Kidney (tissue), 14 donors: ENCODE data around the gene F2RL3. TPM values are rescaled to one million over a fixed set of nuclear protein-coding genes. Genes with fewer than 3 reads are reported as not detected.

Experiments
- DNase-seq, 5 donors: peaks; one replicate each; pipeline ENCODE4 v3.0.0-alpha.2; 2013 to 2020
- FAIRE-seq: peaks from 2 replicates; lab custom pipeline; 2012; peaks lifted over from hg19 to GRCh38; lab: Jason Lieb, UNC
- H3K27ac ChIP-seq, 2 donors: one replicate each; pipeline ENCODE4 v1.7.0; 2013; ENCODE audit warnings: low read depth in 2 of 2, low read length in 2 of 2, inconsistent platforms in 1 of 2
- H3K27me3 ChIP-seq: one replicate; pipeline ENCODE4 v1.7.1; 2013; ENCODE audit warnings: low read length, inconsistent platforms; ENCODE audit not compliant: control insufficient read depth, insufficient read depth
- H3K36me3 ChIP-seq, 3 donors: one replicate each; pipeline versions ENCODE4 v1.7.0 to v1.7.1; 2013; ENCODE audit warnings: low read length in 3 of 3, control low read depth in 1 of 3, inconsistent platforms in 1 of 3; ENCODE audit not compliant: insufficient read depth in 3 of 3, control insufficient read depth in 2 of 3
- H3K4me1 ChIP-seq, 3 donors: one replicate each; pipeline versions ENCODE4 v1.7.0 to v1.7.1; 2013; ENCODE audit warnings: low read length in 3 of 3, inconsistent platforms in 1 of 3, low read depth in 1 of 3; ENCODE audit not compliant: control insufficient read depth in 2 of 3, insufficient read depth in 2 of 3
- H3K4me3 ChIP-seq, 3 donors: one replicate each; pipeline versions ENCODE4 v1.7.0 to v1.8.1; 2013; ENCODE audit warnings: low read length in 3 of 3, control low read depth in 1 of 3, inconsistent platforms in 1 of 3
- H3K9ac ChIP-seq, 3 donors: one replicate each; pipeline versions ENCODE4 v1.7.0 to v1.7.1; 2013; ENCODE audit warnings: low read length in 3 of 3, control low read depth in 1 of 3, inconsistent platforms in 1 of 3
- H3K9me3 ChIP-seq, 3 donors: one replicate each; pipeline versions ENCODE4 v1.7.0 to v1.7.1; 2013; ENCODE audit warnings: low read length in 3 of 3, control low read depth in 1 of 3, inconsistent platforms in 1 of 3; ENCODE audit not compliant: control insufficient read depth in 2 of 3, insufficient read depth in 1 of 3
- intact Hi-C: fragments of 100-400 bp; cut with DNase I; formaldehyde crosslinking; loops from one replicate; pipeline ENCODE4 v1.11.1; 2022
- polyA plus RNA-seq: library from polyadenylated mRNA; stranded (reverse); fragments of 350-450 nt; fragmentation: Illumina TruSeq; extraction: RNeasy Lipid Tissue Mini Kit (QIAGEN cat#74804); gene quantifications from one replicate; pipeline ENCODE4 v1.2.3, GENCODE V29; 2014; ENCODE audit warnings: low read depth, low replicate concordance; ENCODE audit not compliant: insufficient read depth
- total RNA-seq: library from RNA; stranded (reverse); fragmentation: NEBNext Ultra II Directional; extraction: Animal tissue kit (Norgen Biotek cat#: 25700); gene quantifications from one replicate; pipeline ENCODE4 v1.2.1, GENCODE V29; 2021
- TF ChIP-seq, protein P1 (sequence below): IDR thresholded peaks from 3 replicates; pipeline ENCODE4 v1.5.1; 2012; ENCODE audit warnings: mild to moderate bottlenecking, moderate library complexity, borderline replicate concordance; ENCODE audit not compliant: insufficient read depth; ENCODE audit errors: extremely low read depth
- donor health status: control.
- donor health status: control.
- donor health status: control.
- donor health status: control.
- donor health status: control.
- donor health status: DM: yes; HTN: yes; CAD: no.
- donor health status: Normal renal cell carcinoma (clear cell type).

Gene F2RL3
- total and polyA plus RNA-seq, 2 donors from 2014 or later: 1.4 to 3.2 TPM

DNA sequence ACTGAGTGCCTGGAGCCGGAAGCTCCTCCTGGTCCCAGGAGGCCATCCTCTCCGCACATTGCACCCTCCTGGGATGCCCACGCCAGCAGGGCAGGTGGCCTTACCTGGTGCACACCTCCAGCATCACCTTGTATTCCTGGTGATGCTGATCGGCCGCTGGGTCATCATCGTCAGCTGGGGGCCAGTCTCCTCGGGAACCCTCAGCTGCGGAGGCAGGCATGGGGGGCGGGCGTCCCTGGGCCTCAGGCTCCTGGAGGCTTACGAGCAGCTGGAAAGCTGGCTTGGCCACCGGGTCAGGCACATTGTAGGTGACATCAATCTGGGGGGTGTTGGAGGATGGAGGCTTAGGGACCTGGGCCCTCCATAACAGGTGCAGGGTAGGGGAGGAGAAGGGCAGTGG is 13.7 kb downstream of the F2RL3 start:
- Histone ChIP-seq H3K9ac (no peak overlapping the region), H3K9me3 (no peaks in the 10 kb centered on the region), H3K36me3 (no peaks in the 10 kb centered on the region), H3K27me3 (no peaks in the 10 kb centered on the region), H3K27ac (no peak overlapping the region), H3K4me3 (no peak overlapping the region), H3K4me1 (peaks cover 0 to 2% (median 0%) of the 10 kb centered on the region in 3 donors)
- no peak for FAIRE-seq
- DNase-seq: no peak
- TF ChIP-seq, protein P1, sequence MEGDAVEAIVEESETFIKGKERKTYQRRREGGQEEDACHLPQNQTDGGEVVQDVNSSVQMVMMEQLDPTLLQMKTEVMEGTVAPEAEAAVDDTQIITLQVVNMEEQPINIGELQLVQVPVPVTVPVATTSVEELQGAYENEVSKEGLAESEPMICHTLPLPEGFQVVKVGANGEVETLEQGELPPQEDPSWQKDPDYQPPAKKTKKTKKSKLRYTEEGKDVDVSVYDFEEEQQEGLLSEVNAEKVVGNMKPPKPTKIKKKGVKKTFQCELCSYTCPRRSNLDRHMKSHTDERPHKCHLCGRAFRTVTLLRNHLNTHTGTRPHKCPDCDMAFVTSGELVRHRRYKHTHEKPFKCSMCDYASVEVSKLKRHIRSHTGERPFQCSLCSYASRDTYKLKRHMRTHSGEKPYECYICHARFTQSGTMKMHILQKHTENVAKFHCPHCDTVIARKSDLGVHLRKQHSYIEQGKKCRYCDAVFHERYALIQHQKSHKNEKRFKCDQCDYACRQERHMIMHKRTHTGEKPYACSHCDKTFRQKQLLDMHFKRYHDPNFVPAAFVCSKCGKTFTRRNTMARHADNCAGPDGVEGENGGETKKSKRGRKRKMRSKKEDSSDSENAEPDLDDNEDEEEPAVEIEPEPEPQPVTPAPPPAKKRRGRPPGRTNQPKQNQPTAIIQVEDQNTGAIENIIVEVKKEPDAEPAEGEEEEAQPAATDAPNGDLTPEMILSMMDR: no peak
- intact Hi-C loops: no loop called here

DNA sequence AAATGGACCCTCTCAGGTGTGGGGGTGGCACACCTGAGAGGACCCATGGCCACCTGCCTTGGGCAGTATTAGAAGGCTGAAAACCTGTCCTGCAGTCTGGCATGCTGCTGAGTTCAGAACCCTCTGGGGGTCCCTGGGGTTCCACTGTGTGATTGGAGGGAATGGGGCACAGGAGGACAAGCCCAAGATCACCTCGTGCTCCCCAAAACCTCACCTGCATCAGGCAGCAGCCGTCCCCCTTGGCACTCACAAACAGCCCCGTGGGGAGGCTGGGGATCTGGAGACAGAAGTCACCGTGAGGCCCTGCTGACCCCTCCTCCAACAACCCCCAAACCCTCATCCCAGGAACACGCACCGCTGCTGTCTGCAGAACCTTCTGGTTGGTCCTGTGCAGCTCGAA is 14.5 kb downstream of the F2RL3 start:
- Histone ChIP-seq H3K4me1 (no peaks in the 10 kb centered on the region), H3K9ac (no peak overlapping the region), H3K27me3 (no peaks in the 10 kb centered on the region), H3K36me3 (no peaks in the 10 kb centered on the region), H3K4me3 (no peak overlapping the region), H3K9me3 (no peaks in the 10 kb centered on the region), H3K27ac (no peak overlapping the region)
- FAIRE-seq (no peak), DNase-seq (no peak)
- intact Hi-C loops: no loop called here
- TF ChIP-seq, protein P1: no peak

DNA sequence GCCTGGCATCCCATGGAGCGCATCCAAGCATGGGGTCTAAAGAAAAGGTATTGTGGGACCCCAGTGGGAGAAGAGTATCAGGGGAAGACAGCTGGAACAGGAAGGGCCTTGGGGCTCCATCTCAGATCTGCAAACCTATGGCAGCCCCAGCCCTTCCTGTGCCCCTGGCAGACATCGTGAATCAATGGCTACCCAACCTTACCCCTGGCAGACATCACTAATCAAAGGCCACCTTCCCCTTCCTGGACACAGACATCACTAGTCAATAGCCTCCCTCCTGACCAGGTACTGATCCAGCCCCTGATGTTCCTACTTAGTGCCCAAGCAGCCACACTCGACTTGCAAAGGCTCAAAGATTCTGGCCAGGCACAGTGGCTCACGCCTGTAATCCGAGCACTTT is 15.8 kb downstream of the F2RL3 start:
- intact Hi-C loops: no loop called here
- H3K27me3 ChIP-seq: no peaks in the 10 kb centered on the region
- H3K36me3 ChIP-seq: no peaks in the 10 kb centered on the region
- TF ChIP-seq, protein P1: no peak
- H3K9me3 ChIP-seq: no peaks in the 10 kb centered on the region
- FAIRE-seq (no peak), DNase-seq (no peak)
- H3K4me1 ChIP-seq: no peaks in the 10 kb centered on the region
- no peak overlapping the region for H3K27ac ChIP-seq
- no peak overlapping the region for H3K4me3 ChIP-seq
- H3K9ac ChIP-seq: no peak overlapping the region

DNA sequence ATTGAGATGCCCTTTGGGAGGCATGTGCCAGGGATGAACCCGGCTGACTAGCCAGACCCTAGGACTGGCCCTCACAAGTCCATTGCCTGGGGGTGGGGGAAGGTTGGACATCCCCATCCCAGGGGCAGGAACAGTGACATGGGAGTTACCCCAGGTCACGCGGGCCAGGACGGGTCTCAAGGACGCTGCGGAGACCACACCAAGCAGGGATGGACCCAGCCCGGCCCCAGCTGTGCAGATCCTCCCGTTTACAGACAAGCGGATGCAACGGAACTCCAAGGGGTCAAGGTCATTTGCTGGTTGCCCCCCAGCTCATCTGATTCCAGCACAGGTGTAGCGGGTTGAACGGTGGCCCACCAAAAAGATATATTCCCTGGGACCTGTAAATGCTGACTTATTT is 20.0 kb downstream of the F2RL3 start:
- H3K27ac ChIP-seq: no peak overlapping the region
- H3K4me1 ChIP-seq: no peaks in the 10 kb centered on the region
- no peaks in the 10 kb centered on the region for H3K36me3 ChIP-seq
- TF ChIP-seq, protein P1: no peak
- no peak for FAIRE-seq
- no peak overlapping the region for H3K9ac ChIP-seq
- peak in 1 of 5 donors; percentile 66 for DNase-seq
- H3K27me3 ChIP-seq: no peaks in the 10 kb centered on the region
- peaks cover 0 to 15% (median 4%) of the 10 kb centered on the region in 3 donors for H3K9me3 ChIP-seq
- no peak overlapping the region for H3K4me3 ChIP-seq
- intact Hi-C loops: no loop called here
